ENCODE data around the gene MFSD6L.

DNA sequence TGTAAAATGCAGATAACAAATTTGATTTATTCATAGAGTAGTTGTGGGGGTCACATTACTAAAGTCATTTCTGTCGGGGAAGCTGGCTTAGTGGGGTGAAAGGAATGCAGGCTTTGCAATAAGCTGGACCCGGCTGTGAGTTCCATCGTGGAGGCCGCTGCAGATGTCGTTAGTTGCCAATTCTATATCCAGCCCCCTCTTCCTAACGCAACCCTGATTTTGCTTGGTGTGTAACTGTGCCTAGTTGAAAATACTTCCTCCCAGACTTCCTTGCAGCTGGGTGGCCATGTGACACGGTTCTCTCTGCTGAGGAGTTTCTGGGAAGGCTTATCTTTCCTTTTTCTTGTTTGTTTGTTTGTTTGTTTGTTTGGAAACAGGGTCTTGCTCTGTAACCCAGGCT lies 4.5 kb downstream of the MFSD6L start:
- TF ChIP-seq EZH2 (IDR thresholded peaks at IDR 0.05; ENCODE audit: borderline replicate concordance, low read length): no peak
- TF ChIP-seq, protein P1, sequence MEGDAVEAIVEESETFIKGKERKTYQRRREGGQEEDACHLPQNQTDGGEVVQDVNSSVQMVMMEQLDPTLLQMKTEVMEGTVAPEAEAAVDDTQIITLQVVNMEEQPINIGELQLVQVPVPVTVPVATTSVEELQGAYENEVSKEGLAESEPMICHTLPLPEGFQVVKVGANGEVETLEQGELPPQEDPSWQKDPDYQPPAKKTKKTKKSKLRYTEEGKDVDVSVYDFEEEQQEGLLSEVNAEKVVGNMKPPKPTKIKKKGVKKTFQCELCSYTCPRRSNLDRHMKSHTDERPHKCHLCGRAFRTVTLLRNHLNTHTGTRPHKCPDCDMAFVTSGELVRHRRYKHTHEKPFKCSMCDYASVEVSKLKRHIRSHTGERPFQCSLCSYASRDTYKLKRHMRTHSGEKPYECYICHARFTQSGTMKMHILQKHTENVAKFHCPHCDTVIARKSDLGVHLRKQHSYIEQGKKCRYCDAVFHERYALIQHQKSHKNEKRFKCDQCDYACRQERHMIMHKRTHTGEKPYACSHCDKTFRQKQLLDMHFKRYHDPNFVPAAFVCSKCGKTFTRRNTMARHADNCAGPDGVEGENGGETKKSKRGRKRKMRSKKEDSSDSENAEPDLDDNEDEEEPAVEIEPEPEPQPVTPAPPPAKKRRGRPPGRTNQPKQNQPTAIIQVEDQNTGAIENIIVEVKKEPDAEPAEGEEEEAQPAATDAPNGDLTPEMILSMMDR (IDR thresholded peaks at IDR 0.05; ENCODE audit: low read length): no peak
